B cell (primary cell): ENCODE measurements around the gene TOMM40L.

ENCODE experiments used
- CTCF ChIP-seq: fragments of 200-600 bp; IDR thresholded peaks from one replicate; pipeline ENCODE4 v1.8.0; 2022; ENCODE audit warnings: antibody characterized with exemption, mild to moderate bottlenecking
- EZH2 ChIP-seq: IDR thresholded peaks from 2 replicates; pipeline ENCODE4 v1.6.1; 2012; ENCODE audit warnings: borderline replicate concordance, low read depth, mild to moderate bottlenecking, moderate library complexity, low read length; ENCODE audit not compliant: insufficient read depth, poor library complexity, severe bottlenecking

GRCh38 chr1:161189036-161189435, 36.8 kb upstream of the TOMM40L start:
- no peak for TF ChIP-seq CTCF
- TF ChIP-seq EZH2 = no peak
